HUES6 (cell line): ENCODE measurements around the gene SVBP.
"Not testable (repeated sequence)": the region's sequence is repeated elsewhere in the genome, so short reads cannot be mapped to it uniquely, and the experiment has no call there.

Experiments
- H3K27ac ChIP-seq: 2 replicates; pipeline ENCODE4 v1.7.0; 2013; ENCODE audit warnings: low read depth, mild to moderate bottlenecking, low read length, inconsistent platforms
- H3K27me3 ChIP-seq: 2 replicates; pipeline ENCODE4 v1.6.1; 2013; ENCODE audit warnings: low read length; ENCODE audit not compliant: control insufficient read depth, insufficient read depth
- H3K36me3 ChIP-seq: 2 replicates; pipeline ENCODE4 v1.6.1; 2013; ENCODE audit warnings: low read length; ENCODE audit not compliant: control insufficient read depth, insufficient read depth
- H3K4me1 ChIP-seq: 2 replicates; pipeline ENCODE4 v1.6.1; 2013; ENCODE audit warnings: low read length; ENCODE audit not compliant: control insufficient read depth, insufficient read depth
- H3K4me3 ChIP-seq: 2 replicates; pipeline ENCODE4 v1.5.1; 2013; ENCODE audit warnings: low read depth, low read length
- H3K9ac ChIP-seq: one replicate; pipeline ENCODE4 v1.6.1; 2013; ENCODE audit warnings: mild to moderate bottlenecking, low read length
- H3K9me3 ChIP-seq: 2 replicates; pipeline ENCODE4 v1.6.1; 2013; ENCODE audit warnings: low read depth, low read length; ENCODE audit not compliant: control insufficient read depth, insufficient read depth

Gene SVBP

GRCh38 chr1:42822800-42823392 is 5.7 kb upstream of the SVBP start:
- H3K9me3 ChIP-seq: no peaks in the 10 kb centered on the region
- H3K4me1 ChIP-seq: peaks cover 22% of the 10 kb centered on the region
- no peak overlapping the region for H3K4me3 ChIP-seq
- H3K9ac ChIP-seq: no peak overlapping the region
- H3K36me3 ChIP-seq: no peaks in the 10 kb centered on the region
- no peaks in the 10 kb centered on the region for H3K27me3 ChIP-seq
- 0 out of 2 replicates have a peak overlapping the region, but pooled peaks have one; percentile 51 for H3K27ac ChIP-seq

- Histone ChIP-seq H3K27ac (no peak overlapping the region), H3K9ac (no peak overlapping the region), H3K4me3 (no peak overlapping the region), H3K36me3 (no peaks in the 10 kb centered on the region), H3K4me1 (peaks cover 26% of the 10 kb centered on the region), H3K9me3 (no peaks in the 10 kb centered on the region), H3K27me3 (no peaks in the 10 kb centered on the region)
Observed at GRCh38 chr1:42821690-42822089, 4.5 kb upstream of the SVBP start.

DNA sequence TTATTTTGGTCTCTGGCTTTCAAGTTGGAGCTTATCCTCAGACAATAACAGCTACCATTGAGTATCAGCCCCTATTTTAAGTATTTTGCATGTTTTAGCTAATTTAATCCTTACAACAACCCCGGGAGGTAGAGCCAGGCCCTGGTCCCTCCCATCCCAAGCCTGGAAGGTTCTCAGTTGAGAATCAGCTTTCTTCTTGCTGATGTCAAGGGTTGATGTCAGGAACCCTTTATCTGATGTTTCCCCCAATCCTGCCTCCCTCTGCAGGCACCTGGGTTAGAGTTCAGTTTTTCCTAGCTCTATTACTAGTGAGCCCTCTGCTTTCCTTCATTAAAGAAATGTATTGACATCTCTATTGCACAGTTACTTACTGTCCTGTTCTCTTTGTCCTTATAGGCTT is 3.6 kb upstream of the SVBP start:
- Histone ChIP-seq H3K9ac (no peak overlapping the region), H3K4me1 (peaks cover 31% of the 10 kb centered on the region), H3K9me3 (no peaks in the 10 kb centered on the region), H3K27me3 (no peaks in the 10 kb centered on the region), H3K36me3 (no peaks in the 10 kb centered on the region), H3K4me3 (no peak overlapping the region), H3K27ac (no peak overlapping the region)

- peaks cover 20% of the 10 kb centered on the region for H3K4me1 ChIP-seq
- no peaks in the 10 kb centered on the region for H3K36me3 ChIP-seq
- no peaks in the 10 kb centered on the region for H3K27me3 ChIP-seq
- H3K9me3 ChIP-seq: no peaks in the 10 kb centered on the region
- H3K27ac ChIP-seq: no peak overlapping the region
- H3K4me3 ChIP-seq: no peak overlapping the region; the same call in 1 of the 2 replicates
- H3K9ac ChIP-seq: no peak overlapping the region
Observed at GRCh38 chr1:42817976-42818375, 779 bp upstream of the SVBP start.

DNA sequence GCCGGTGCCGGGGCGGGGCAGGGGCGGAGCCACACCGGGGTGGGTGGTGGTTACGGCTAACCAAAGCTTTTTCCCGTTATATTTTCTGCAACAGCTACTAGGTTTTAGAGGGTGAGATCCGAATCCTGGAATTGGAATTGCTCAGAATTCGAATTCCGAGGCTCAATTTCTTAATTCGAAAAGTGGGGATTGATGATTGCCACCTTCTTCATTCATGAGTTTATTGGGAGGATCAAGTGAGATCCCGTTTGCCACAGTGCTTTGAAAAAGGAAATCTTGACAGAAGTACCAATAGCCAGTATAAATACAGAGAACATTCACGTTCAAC is 207 bp upstream of the SVBP start:
- Histone ChIP-seq H3K4me3 (peak overlapping the region; percentile 99), H3K27ac (peak overlapping the region; percentile 99), H3K36me3 (no peaks in the 10 kb centered on the region), H3K9ac (no peak overlapping the region), H3K9me3 (no peaks in the 10 kb centered on the region), H3K27me3 (no peaks in the 10 kb centered on the region), H3K4me1 (peaks cover 18% of the 10 kb centered on the region)

- H3K27me3 ChIP-seq: no peaks in the 10 kb centered on the region
- H3K27ac ChIP-seq: peak overlapping the region; percentile 40; the same call in 1 of the 2 replicates
- peak overlapping the region; percentile 99 for H3K4me3 ChIP-seq
- peak overlapping the region; percentile 82 for H3K9ac ChIP-seq
- peaks cover 3% of the 10 kb centered on the region for H3K36me3 ChIP-seq
- H3K9me3 ChIP-seq: no peaks in the 10 kb centered on the region
- H3K4me1 ChIP-seq: peaks cover 17% of the 10 kb centered on the region
Observed at GRCh38 chr1:42815941-42816584, 1.1 kb downstream of the SVBP start.

- peaks cover 12% of the 10 kb centered on the region for H3K4me1 ChIP-seq
- H3K9me3 ChIP-seq, H3K36me3 ChIP-seq, H3K27ac ChIP-seq, H3K27me3 ChIP-seq, H3K4me3 ChIP-seq, H3K9ac ChIP-seq: not testable (repeated sequence)
Observed at GRCh38 chr1:42814815-42815214, 2.4 kb downstream of the SVBP start.

GRCh38 chr1:42807056-42807668 is 10.0 kb downstream of the SVBP start:
- peaks cover 19% of the 10 kb centered on the region for H3K9me3 ChIP-seq
- no peak overlapping the region for H3K4me3 ChIP-seq
- no peaks in the 10 kb centered on the region for H3K4me1 ChIP-seq
- no peak overlapping the region for H3K27ac ChIP-seq
- peaks cover 24% of the 10 kb centered on the region for H3K36me3 ChIP-seq
- H3K9ac ChIP-seq: no peak overlapping the region
- H3K27me3 ChIP-seq: no peaks in the 10 kb centered on the region

GRCh38 chr1:42806593-42806992 is 10.6 kb downstream of the SVBP start:
- Histone ChIP-seq H3K9me3 (peaks cover 19% of the 10 kb centered on the region), H3K27ac (no peak overlapping the region), H3K9ac (no peak overlapping the region), H3K27me3 (no peaks in the 10 kb centered on the region), H3K36me3 (peaks cover 24% of the 10 kb centered on the region), H3K4me1 (no peaks in the 10 kb centered on the region), H3K4me3 (no peak overlapping the region)

- peaks cover 19% of the 10 kb centered on the region for H3K9me3 ChIP-seq
- H3K27me3 ChIP-seq: no peaks in the 10 kb centered on the region
- H3K4me3 ChIP-seq: no peak overlapping the region
- H3K27ac ChIP-seq: no peak overlapping the region
- H3K9ac ChIP-seq: no peak overlapping the region
- H3K36me3 ChIP-seq: peaks cover 22% of the 10 kb centered on the region
- H3K4me1 ChIP-seq: no peaks in the 10 kb centered on the region
Observed at GRCh38 chr1:42806171-42806570, 11.0 kb downstream of the SVBP start.

- no peaks in the 10 kb centered on the region for H3K27me3 ChIP-seq
- no peak overlapping the region for H3K9ac ChIP-seq
- H3K27ac ChIP-seq: no peak overlapping the region
- no peak overlapping the region for H3K4me3 ChIP-seq
- no peaks in the 10 kb centered on the region for H3K4me1 ChIP-seq
- peaks cover 13% of the 10 kb centered on the region for H3K36me3 ChIP-seq
- peaks cover 19% of the 10 kb centered on the region for H3K9me3 ChIP-seq
Observed at GRCh38 chr1:42801832-42802473, 15.2 kb downstream of the SVBP start.
